GM18858 (cell line): ENCODE results near the gene TSPEAR.

Experiments used
- ATAC-seq: cut with Tn5 transposase; IDR thresholded peaks from one replicate; pipeline ENCODE4 v1.9.1; 2021; ENCODE audit not compliant: unreplicated experiment

TSPEAR gene

DNA sequence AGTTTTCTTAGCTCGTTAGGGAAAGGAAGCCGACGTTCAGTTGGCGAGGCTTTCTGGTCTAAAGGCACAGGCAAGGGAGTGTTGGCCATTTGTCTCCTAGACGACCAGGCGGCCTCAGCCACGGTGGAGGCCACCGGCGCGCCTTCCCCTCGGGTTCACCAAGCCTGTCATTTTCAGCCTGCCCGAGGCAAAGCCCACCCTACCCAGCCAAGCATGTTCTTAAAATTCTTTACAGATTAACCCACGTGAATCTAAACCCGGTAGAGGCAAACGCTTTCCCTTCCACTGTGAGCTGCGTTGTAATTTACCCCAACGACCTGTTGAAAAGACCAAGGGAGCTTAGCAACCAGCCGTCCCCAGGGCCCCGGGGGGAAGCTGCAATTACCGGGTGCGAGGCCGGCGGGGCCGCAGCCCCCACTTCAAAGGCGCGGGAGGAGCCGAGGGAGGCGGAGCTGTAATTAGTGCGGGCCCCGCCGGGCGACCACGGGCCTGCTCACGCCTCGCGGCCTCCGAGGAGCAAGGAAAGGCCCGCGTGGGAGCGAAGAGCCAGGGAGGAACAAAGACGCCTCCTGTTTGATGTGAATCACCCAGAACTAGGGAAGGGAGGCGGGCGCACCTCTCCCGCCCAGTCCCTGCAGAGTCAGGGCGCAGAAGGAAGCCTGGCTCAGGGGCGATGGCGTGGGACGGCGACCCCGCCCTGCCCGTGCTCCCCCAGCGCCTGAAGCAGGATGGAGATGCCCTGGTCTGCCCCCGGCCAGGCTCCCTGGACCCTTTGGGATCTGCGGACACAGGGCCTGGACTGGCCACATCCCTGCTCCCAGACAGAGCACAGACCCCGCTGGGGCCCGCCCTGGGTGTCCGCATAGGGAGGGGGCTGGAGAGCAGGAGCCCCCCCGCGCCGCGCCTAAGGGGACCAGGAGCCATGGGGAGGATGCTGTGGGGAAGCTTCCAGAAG, 12.1 kb upstream of the TSPEAR start:
- no peak for ATAC-seq

DNA sequence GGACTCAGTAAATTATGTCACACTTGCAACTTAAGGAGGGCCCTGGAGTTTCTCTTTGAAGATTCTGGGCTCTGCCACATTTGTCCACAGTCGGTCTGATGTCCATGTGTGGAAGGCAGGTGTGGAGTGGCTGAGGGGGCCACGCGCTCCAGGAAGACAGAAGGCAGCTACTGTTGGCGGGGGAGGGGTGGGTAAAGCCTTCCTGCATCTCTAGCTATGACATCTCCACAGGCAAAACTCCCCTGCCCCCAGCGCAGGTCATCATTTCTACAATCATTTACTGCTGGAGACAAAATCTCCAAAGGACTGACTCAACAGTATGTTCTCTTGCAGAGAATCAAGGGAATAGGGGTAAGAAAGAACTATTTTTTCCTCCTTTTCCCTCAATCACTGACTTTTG, 11.4 kb upstream of the TSPEAR start:
- no peak for ATAC-seq

DNA sequence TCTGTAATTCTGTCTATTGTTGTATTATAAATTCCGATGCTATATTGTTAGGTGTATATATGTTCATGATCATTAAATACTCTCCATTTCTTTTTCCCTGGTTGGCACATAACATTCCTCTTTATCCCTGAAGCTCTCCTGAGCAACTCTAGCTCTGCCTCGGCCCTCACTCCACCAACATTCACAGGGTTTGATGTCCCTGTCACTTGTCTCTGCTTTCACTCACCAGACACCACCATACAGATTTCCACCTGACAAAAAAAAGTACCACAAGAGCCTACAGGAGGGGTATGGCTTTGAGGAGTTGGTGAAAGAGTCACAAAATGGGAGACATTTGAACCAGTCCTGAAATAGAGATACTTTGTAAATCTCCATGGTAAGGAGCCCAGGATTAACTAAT, 8.8 kb upstream of the TSPEAR start:
- no peak for ATAC-seq

DNA sequence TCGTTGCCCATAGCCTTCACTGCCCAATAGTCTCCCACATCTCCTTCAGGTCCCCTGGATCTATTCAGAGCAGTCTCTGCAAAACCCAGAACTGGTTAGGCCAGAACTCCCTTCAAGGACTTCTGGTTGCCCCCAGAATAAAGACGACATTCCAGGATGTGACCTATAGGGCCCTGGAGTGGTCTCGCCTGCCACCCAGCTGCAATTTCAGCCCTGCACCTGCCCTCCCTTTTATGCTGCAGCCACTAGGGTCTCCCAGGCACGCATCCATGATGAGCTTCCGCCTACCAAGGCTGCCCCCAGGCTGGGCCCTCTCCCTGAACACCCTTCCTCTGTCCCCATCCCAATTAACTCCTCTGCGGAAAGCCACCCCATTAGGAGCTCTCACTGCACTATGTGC, 7.2 kb upstream of the TSPEAR start:
- ATAC-seq: no peak

DNA sequence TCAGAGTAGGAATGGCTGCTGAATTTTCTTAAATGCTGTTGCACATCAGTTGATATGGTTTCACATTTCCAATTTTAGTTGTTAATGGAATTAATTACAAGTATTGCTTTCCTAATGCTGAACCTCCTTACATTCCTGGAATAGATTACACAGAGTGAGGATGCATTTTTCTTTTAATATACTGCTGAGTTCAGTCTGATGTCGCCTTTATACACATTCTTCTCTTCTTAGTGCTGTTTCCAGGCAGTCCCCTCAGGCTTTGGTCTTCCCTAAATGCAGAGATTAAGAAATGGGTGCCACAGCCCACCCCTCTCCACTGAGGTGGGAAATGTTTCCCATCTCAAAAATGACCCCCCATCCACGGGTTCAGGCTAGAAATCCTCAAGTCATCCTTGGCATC, 6.7 kb upstream of the TSPEAR start:
- no peak for ATAC-seq

DNA sequence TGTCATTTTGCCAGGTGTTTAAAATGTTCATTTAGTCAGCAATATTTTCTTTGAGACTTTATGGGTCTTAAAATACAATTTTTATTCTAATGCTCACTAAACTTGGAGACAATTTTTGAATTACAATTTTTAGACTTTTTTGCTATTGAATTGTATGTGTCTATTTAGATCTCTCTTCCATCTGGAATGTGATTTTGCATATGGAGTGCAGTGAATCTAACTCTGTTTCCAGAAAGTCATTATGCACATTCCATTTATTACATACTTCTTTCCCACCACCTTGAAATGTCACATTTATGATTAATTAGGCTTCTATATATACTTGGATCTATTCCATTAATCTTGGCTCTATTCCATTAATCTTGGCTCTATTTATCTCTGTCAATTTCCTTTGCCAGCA, 5.6 kb upstream of the TSPEAR start:
- ATAC-seq: no peak

DNA sequence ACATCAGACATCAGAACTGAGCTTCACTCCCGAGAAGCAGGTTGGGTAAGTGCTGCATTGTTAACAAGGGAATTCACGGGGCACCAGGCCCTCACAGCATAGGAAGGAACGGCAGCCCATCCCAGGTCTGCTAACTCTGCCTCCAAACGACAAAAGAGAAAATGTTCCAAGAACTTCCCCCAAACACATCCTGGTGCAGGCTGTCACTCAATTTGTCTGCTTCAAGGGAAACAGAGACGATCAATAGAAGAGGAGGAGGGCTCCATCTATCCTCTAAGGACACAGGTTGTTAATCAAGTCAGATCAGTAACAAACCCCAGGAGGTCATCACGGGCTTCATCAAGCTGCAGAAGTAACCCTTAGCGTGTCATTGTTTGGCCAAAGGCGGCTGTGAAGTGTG, 3.5 kb upstream of the TSPEAR start:
- no peak for ATAC-seq

DNA sequence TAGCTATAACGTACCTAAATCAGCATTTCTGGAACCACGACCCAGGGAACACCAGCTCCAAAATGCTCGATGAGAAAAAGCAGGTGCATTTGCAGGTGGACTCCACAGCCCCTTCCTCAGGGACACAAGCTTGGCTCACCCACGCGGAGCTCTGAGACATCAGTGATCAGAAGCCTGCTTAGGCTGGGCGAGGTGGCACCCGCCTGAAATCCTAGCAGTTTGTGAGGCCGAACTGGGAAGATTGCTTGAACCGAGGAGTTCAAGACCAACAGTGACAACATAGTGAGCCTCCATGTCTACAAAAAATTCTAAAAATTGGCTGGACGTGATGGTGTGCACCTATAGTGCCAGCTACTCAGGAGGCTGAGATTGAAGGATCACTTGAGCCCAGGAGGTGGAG, 2.5 kb upstream of the TSPEAR start:
- ATAC-seq: no peak

DNA sequence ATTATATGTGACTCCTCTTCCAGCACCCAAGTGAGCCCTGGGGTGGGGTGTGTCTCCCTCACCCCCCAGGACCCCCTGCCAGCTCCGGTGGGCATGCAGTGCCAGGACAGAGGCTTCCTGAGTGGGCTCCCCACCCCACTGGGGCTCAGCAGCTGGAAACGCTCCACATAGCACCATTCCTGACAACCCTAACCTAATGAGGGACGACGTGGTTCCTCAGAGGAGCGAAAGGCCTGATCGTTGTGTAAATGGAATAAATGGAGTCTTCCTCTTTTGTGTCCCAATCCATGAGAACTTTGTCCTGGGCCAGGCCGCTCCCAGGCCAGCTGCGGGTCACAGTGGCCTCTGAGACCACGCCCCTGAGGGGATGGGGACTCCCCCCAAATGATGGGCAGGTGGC, 1.8 kb upstream of the TSPEAR start:
- no peak for ATAC-seq

DNA sequence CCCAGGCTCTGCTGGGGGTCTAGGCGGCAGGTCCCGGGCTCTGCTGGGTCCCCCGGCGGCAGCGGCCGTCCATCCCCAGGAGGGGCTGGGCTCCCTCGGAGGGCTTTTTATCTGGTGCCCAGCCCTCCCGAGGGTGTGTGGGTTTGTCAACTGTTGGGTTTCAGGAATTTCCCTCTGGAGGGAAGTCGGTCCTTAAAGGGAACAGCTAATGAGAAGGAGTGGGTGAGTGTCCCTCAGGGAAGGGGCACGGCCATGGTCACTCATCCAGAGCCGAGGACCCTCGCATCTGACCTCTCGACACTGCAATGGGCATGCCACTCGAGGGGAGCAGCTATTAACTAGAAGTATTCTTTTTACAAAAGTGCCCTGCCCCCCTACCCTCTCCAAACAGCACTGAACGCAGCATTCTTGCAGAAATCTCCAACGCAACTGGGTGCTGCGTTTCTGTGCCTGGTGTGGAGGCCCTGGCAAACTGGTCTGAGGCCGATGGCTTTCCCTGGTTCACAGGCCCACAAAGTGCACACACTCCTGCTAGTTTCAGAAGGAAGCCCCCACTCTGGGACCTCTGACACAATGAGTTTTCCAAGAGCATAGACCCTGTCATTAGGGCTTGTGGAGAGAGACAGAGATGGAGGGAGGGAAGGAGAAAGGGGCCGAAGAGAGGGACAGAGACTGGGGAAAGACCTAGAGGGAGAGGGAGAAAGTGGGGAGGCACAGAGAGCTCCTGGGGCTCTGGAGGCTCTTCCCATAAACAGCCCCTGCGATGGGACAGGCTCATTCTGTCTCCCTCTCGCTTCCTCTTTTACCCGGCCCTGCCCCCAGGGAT, 1.0 kb upstream of the TSPEAR start:
- no peak for ATAC-seq

DNA sequence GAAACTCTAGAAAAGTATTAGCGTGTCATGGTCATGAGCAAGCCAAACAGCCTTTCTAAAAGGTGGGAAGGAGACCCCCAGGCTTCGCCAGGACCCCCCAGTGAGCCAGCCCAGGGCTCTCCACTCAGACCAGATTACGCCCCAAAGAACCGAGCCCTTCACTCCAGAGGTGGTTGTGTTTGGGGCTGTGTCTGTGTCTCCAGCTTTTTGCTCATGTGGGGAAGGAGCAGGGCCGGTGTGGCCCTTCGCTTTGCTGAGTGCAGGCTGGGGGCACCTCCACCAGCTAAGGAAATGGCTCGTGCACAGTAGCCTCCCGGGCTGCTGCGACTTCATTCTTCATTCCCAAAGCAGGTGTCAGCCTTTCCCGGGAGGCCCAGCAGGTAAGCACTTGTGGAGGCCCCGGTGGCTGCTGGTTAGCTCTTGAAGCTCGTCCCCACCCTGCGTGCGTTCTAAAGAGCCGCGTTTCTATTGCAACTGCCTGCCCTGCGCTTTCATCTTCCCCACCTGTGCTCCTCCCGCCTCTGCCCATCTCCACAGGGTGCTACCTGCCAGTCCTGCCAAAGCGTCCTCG, 531 bp downstream of the TSPEAR start:
- ATAC-seq: no peak

DNA sequence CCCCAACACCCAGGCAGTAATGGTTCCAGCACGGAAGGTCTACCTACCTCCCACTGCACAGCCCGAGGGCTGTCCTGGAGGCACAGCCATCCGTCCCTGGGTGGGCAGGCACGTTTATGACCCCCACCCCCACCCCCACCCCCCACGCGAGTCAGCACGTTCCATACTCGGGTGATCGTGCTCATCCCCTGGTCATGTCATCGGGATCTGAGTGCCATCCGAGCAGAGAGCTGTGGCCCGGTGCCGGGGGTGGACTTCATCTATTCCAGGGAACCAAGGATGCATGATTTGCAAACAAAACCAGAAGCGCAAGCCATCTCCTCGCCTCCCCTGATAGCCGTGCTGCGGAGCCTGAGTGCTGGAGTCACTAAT, 1.1 kb downstream of the TSPEAR start:
- ATAC-seq: no peak

DNA sequence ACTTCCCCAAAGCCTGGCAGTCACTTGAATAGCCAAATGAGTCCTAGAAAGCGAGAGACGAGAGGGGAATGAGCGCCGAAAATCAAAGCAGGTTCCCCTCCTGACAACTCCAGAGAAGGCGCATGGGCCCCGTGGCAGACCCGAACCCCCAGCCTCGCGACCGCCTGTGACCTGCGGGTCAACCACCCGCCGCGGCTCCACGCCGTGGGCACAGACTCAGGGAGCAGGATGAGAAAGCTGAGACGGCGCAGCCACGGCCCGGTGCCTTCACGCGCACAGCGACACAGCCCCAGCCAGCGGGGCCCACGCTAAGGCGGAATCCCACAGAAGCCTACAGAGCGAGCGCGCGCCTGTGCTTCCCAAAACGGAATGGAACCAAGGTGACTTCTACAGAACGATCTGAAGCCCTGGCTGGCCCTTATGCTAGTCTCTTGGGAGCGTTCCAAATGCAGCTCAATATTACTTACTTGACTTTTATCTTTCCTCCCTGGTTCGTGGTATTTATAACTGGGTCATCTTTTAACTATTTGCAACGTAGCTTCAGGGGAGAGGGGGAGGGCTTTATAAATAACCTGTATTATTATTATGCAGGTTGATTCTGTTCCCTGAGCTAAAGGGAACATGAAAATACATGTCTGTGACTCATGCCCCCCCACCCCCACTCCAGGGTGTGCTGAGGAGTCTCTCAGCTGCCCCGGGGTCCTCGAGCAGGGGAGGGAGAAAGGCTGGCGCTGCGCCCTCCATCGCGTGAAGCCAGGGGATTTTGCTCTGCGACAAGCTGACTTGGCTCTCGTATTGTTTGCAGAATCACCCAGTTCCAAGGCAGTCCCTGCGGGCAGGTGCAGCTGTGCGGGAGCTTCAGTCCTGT, 1.7 kb downstream of the TSPEAR start:
- ATAC-seq: no peak

DNA sequence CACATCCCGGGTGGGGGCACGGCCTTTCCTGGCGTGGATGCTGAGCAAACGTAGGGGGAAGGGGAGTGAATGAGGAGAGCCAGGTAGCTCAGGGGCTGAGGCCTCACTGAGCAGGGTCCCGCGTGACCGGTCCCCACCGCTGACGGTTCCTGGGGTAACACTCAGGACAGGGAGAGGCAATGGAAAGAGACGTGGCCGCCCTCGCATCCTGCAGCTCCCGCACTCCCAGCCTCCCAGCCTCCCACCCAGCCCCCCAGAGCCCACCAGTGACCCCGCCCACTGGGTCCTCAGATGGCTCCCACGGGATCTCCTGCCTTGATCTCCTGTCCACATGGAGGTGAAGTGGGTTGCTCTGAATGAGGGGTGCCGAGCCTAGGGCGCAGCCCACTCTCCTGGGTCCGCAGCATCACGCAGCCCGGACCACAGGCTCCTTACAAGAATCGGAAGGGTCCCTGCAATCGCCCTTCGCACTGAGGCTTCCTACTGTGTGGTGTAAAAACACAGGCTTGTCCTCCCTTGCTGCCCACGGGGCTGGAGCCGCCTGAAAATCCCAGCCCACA, 2.4 kb downstream of the TSPEAR start:
- ATAC-seq: no peak

DNA sequence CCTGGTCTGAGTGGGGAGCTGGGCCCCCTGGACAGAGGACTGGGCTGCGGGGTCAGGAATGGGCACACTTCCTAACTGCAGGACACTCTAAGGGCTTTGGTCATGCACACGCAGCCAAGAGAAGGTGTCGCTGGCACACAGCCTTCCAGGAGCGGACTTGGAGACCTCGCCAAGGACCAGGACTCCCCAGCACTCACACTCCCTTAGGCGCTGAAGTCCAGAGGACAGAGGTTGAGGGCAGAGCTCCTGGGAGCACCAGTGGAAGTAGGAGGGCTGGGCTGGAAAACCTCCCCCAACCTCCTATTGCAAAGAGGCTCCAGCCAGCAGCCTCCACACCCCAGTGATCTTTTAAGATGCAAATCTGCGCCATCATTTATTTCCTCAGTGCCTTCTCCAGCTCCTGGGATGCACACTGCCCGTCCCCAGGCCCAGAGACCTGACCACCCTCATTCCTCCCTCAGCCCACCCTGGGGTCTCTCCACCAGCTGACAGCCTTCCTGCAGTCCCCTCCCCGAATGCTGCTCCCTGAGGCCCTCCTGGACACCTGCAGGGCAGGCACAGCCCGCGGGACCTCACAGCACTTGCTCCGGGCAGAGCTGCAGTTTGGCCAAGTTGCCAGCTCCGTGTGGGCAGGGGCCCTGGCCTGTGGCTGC, 3.0 kb downstream of the TSPEAR start:
- ATAC-seq: no peak

DNA sequence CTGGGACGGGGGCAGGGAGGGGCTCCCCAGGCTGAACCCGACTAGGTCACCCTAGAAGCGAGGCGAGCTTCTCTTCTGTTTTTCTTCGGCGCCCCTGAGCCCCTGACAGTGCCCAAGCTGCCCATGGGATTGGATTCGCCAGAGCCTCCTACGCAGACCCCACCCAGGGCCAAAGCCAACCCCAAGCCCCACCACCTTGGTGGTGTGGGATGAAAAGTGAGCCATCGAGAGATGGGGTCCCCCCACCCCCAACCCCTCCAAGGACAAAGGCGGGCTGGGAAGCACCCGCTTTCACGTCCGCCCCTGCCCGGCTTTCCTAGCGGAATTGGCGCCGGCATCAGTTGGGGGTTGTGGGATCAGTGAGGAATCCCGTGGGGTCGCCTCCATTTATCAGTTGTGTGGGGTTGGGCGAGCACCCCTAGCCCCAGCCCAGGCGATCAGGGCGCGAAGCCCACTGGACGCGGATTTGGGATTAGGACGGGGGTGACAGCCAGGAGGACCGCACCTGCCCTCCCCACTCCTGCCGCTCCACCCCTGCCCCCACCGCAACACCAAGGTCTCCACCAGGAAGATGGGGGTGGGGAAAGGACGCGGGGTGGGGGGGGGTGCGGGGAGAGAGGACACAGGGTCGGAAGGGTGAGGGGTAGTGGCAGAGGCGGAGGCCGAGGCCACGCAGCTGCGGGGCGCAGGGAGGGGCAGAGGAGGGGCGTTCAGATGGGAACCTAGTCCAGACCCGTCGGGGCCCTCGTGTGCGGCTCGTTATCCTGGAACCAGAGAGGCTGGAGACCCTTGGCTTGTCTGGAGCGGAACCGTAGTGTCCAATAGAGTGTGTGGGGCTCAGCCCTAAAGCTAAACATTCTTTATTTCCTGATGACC, 4.4 kb downstream of the TSPEAR start:
- no peak for ATAC-seq

DNA sequence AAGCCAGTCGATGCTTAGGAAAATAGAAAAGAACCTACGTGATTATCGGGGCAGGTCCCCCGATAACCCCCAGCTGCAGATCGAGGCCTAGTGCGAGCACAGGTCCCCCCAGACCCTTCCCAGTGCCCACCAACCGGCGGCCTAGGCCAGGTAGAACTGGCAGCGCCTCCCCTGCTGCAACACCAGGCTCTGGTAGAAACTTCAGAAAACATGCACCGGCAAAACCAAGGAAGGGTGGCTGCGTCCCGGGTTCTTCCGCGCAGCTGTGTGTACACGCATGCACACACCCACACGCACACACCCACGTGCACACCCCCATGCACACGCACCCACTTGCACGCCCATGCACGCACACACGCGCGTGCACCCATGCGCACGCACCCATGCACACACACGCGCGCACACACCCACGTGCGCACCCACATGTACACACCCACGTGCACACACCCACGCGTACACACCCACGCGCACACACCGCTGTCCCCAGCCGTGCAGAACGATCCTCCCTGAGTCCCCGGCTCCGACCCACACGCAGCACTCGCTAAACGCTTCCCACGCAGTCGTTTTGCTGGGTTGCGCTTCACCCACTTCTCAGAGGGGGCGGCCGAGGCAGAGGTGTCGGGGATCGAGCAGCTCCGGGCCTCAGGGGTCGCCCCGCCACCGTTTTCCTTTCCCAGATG, 5.2 kb downstream of the TSPEAR start:
- ATAC-seq: no peak

DNA sequence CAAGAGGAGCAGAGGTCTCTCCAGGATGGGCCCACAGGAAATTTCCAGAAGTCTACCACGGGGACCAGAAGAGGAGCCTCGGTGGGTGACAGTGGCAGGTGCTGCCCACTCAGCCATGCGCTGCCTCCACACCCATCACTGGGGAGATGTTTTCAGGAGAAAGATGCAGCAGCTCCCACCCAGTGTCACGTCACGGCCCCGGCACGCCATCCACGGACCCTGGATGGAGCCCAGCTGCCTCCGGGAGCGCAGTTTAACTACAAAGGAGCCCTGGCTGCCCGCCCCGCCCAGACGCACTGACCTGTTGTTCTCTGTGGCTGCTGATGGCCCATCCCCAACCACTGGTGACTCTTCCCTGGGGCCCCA, 6.8 kb downstream of the TSPEAR start:
- no peak for ATAC-seq
